Cardiac fibroblast (primary cell): ENCODE data around the gene CDK14.

Source experiments
- DNase-seq, 2 donors: peaks; one replicate each; pipeline versions ENCODE4 v3.0.0 to v3.0.0-alpha.2; 2010; ENCODE audit warnings: low read depth in 2 of 2
- H3K4me3 ChIP-seq, 2 donors: replicated peaks in 1 of 2; 1 replicate in 1 of 2; 2 replicates in 1 of 2; pipeline ENCODE4 v1.5.1; 2011; ENCODE audit warnings: low read depth in 2 of 2, low read length in 2 of 2, mild to moderate bottlenecking in 2 of 2, moderate library complexity in 1 of 2
- CTCF ChIP-seq: IDR thresholded peaks from one replicate; pipeline ENCODE4 v1.5.1; 2011; ENCODE audit warnings: low read depth, mild to moderate bottlenecking, low read length, inconsistent platforms

CDK14 gene

GRCh38 chr7:91055219-91055618 lies 459.1 kb downstream of the CDK14 start:
- no peak for DNase-seq
- no peak for TF ChIP-seq CTCF
- no peak overlapping the region for H3K4me3 ChIP-seq

GRCh38 chr7:91062713-91063112 lies 466.6 kb downstream of the CDK14 start:
- no peak for DNase-seq
- no peak for TF ChIP-seq CTCF
- no peak overlapping the region for H3K4me3 ChIP-seq

GRCh38 chr7:91064052-91064451 lies 467.9 kb downstream of the CDK14 start:
- no peak overlapping the region for H3K4me3 ChIP-seq
- DNase-seq: no peak
- no peak for TF ChIP-seq CTCF

- DNase-seq: peak in 1 of 2 donors; percentile 41
- TF ChIP-seq CTCF: no peak
- H3K4me3 ChIP-seq: no peak overlapping the region
Measured at GRCh38 chr7:91064938-91065337, 468.8 kb downstream of the CDK14 start.

GRCh38 chr7:91066627-91067026 lies 470.5 kb downstream of the CDK14 start:
- TF ChIP-seq CTCF: no peak
- H3K4me3 ChIP-seq: no peak overlapping the region
- DNase-seq: no peak

GRCh38 chr7:91067242-91067641 lies 471.1 kb downstream of the CDK14 start:
- no peak overlapping the region for H3K4me3 ChIP-seq
- TF ChIP-seq CTCF: no peak
- DNase-seq: no peak

- H3K4me3 ChIP-seq: no peak overlapping the region
- no peak for DNase-seq
- TF ChIP-seq CTCF: no peak
Measured at GRCh38 chr7:91068136-91068795, 472.1 kb downstream of the CDK14 start.
